OCI-LY1 (cell line): ENCODE data around the gene PBX1.

Experiments
- H2AFZ ChIP-seq: fragments of 200-600 bp; sonication (generic), shearing (Covaris generic); 2 replicates; pipeline ENCODE4 v1.6.0; 2014; ENCODE audit warnings: antibody characterized with exemption, mild to moderate bottlenecking, low read length
- H3F3A ChIP-seq: fragments of 200-600 bp; sonication (generic), shearing (Covaris generic); 2 replicates; pipeline ENCODE4 v1.6.0; 2014; ENCODE audit warnings: mild to moderate bottlenecking, antibody characterized with exemption, low read length, moderate library complexity; ENCODE audit not compliant: insufficient read depth
- H3K27ac ChIP-seq: fragments of 200-600 bp; sonication (generic); 2 replicates; pipeline ENCODE4 v1.5.1; 2014; ENCODE audit warnings: low read length, mixed run types, mild to moderate bottlenecking, low read depth; ENCODE audit not compliant: poor library complexity, severe bottlenecking
- H3K27me3 ChIP-seq: fragments of 200-600 bp; sonication (generic); 2 replicates; pipeline ENCODE4 v1.6.0; 2014; ENCODE audit warnings: antibody characterized with exemption, mild to moderate bottlenecking, low read length, moderate library complexity; ENCODE audit not compliant: insufficient read depth
- H3K36me3 ChIP-seq: fragments of 200-600 bp; sonication (generic); 2 replicates; pipeline ENCODE4 v1.6.1; 2014; ENCODE audit warnings: mild to moderate bottlenecking, antibody characterized with exemption, low read length, moderate library complexity, mixed read lengths; ENCODE audit not compliant: insufficient read depth
- H3K4me1 ChIP-seq: fragments of 200-600 bp; sonication (generic); 2 replicates; pipeline ENCODE4 v1.5.1; 2014; ENCODE audit warnings: mild to moderate bottlenecking, low read length, moderate library complexity; ENCODE audit not compliant: insufficient read depth, severe bottlenecking
- H3K4me2 ChIP-seq: fragments of 200-600 bp; sonication (generic), shearing (Covaris generic); 2 replicates; pipeline ENCODE4 v1.6.1; 2014; ENCODE audit warnings: low read length
- H3K4me3 ChIP-seq: fragments of 200-600 bp; sonication (generic); 2 replicates; pipeline ENCODE4 v1.5.1; 2014; ENCODE audit warnings: low read length, low read depth, mild to moderate bottlenecking, mixed read lengths; ENCODE audit not compliant: poor library complexity, severe bottlenecking
- H3K79me2 ChIP-seq: fragments of 200-600 bp; shearing (Covaris generic); 2 replicates; pipeline ENCODE4 v1.6.1; 2016; ENCODE audit warnings: mixed run types, low read length, mixed read lengths; ENCODE audit not compliant: insufficient read depth
- H3K9ac ChIP-seq: fragments of 200-600 bp; sonication (generic), shearing (Covaris generic); 2 replicates; pipeline ENCODE4 v1.6.1; 2014; ENCODE audit warnings: mild to moderate bottlenecking, low read length, mixed read lengths
- H3K9me2 ChIP-seq: fragments of 200-600 bp; sonication (generic), shearing (Covaris generic); 2 replicates; pipeline ENCODE4 v1.6.1; 2014; ENCODE audit warnings: low read depth, mild to moderate bottlenecking, low read length, mixed read lengths
- H3K9me3 ChIP-seq: fragments of 200-600 bp; shearing (Covaris generic); 2 replicates; pipeline ENCODE4 v1.6.1; 2014; ENCODE audit warnings: low read length, mixed read lengths
- H4K20me1 ChIP-seq: fragments of 200-600 bp; sonication (generic), shearing (Covaris generic); 2 replicates; pipeline ENCODE4 v1.6.0; 2016; ENCODE audit warnings: mild to moderate bottlenecking, low read length; ENCODE audit not compliant: insufficient read depth
- CTCF ChIP-seq: fragments of 200-600 bp; sonication (generic), shearing (Covaris generic); IDR thresholded peaks from 2 replicates; pipeline ENCODE4 v1.5.1; 2017; ENCODE audit warnings: mild to moderate bottlenecking, antibody characterized with exemption, low read length, moderate library complexity, mixed read lengths
- EZH2 ChIP-seq: fragments of 200-600 bp; sonication (generic), shearing (Covaris generic); IDR thresholded peaks from 2 replicates; pipeline ENCODE4 v1.8.0; 2017; ENCODE audit warnings: borderline replicate concordance, mixed run types, mild to moderate bottlenecking, antibody characterized with exemption, low read length, moderate library complexity, mixed read lengths

Gene PBX1

GRCh38 chr1:164706606-164706987 lies 147.6 kb downstream of the PBX1 start:
- Histone ChIP-seq H4K20me1 (no peaks in the 10 kb centered on the region), H2AFZ (no peak overlapping the region)

GRCh38 chr1:164707868-164708331 lies 148.9 kb downstream of the PBX1 start:
- no peak overlapping the region for H3K4me2 ChIP-seq
- H4K20me1 ChIP-seq: no peaks in the 10 kb centered on the region
- H3K4me1 ChIP-seq: no peaks in the 10 kb centered on the region
- no peak overlapping the region for H3K27ac ChIP-seq
- H3F3A ChIP-seq: no peaks in the 10 kb centered on the region
- TF ChIP-seq CTCF (no peak), EZH2 (no peak)
- H3K9me2 ChIP-seq: no peaks in the 10 kb centered on the region
- H3K9ac ChIP-seq: no peak overlapping the region
- H3K4me3 ChIP-seq: no peak overlapping the region
- H3K36me3 ChIP-seq: no peaks in the 10 kb centered on the region
- H2AFZ ChIP-seq: no peak overlapping the region
- H3K9me3 ChIP-seq: no peaks in the 10 kb centered on the region
- H3K27me3 ChIP-seq: no peaks in the 10 kb centered on the region
- no peaks in the 10 kb centered on the region for H3K79me2 ChIP-seq

More at GRCh38 chr1:164706606-164706987, 147.6 kb downstream of the PBX1 start:
- no peaks in the 10 kb centered on the region for H3K27me3 ChIP-seq
- no peaks in the 10 kb centered on the region for H3F3A ChIP-seq
- H3K9me2 ChIP-seq: no peaks in the 10 kb centered on the region
- no peak overlapping the region for H3K4me2 ChIP-seq
- H3K27ac ChIP-seq: no peak overlapping the region
- no peaks in the 10 kb centered on the region for H3K4me1 ChIP-seq
- H3K9ac ChIP-seq: no peak overlapping the region
- no peak overlapping the region for H3K4me3 ChIP-seq
- TF ChIP-seq EZH2 (no peak), CTCF (no peak)
- no peaks in the 10 kb centered on the region for H3K9me3 ChIP-seq
- no peaks in the 10 kb centered on the region for H3K36me3 ChIP-seq
- H3K79me2 ChIP-seq: no peaks in the 10 kb centered on the region

GRCh38 chr1:164708596-164708995 lies 149.6 kb downstream of the PBX1 start:
- no peaks in the 10 kb centered on the region for H3K9me2 ChIP-seq
- H4K20me1 ChIP-seq: no peaks in the 10 kb centered on the region
- H3K9me3 ChIP-seq: no peaks in the 10 kb centered on the region
- H3K79me2 ChIP-seq: no peaks in the 10 kb centered on the region
- H3K36me3 ChIP-seq: no peaks in the 10 kb centered on the region
- H3K4me2 ChIP-seq: no peak overlapping the region
- no peak overlapping the region for H3K4me3 ChIP-seq
- TF ChIP-seq EZH2 (no peak), CTCF (no peak)
- no peak overlapping the region for H3K9ac ChIP-seq
- H3K4me1 ChIP-seq: no peaks in the 10 kb centered on the region
- no peaks in the 10 kb centered on the region for H3K27me3 ChIP-seq
- H2AFZ ChIP-seq: no peak overlapping the region
- H3F3A ChIP-seq: no peaks in the 10 kb centered on the region
- no peak overlapping the region for H3K27ac ChIP-seq
